H1 (cell line): ENCODE measurements around the gene DNASE1. TPM values are rescaled to one million over a fixed set of nuclear protein-coding genes. Genes with fewer than 3 reads are reported as not detected.

Source experiments
- CTCF ChIA-PET: fragments of 300-600 bp; sonication (Branson Sonifier 250); formaldehyde crosslinking; loops from one replicate; lab custom pipeline; 2021; ENCODE audit not compliant: partially characterized antibody; lab: Charles Lee
- POLR2A ChIA-PET: fragments of 300-600 bp; sonication (Branson Sonifier 250); formaldehyde crosslinking; loops from one replicate; lab custom pipeline; 2021; ENCODE audit warnings: inconsistent platforms; ENCODE audit not compliant: partially characterized antibody; lab: Charles Lee
- DNase-seq, 2 experiments: peaks; one replicate each; pipeline versions ENCODE4 v3.0.0 to v3.0.0-alpha.2; 2010 to 2022; ENCODE audit warnings: low spot score in 2 of 2, low read depth in 1 of 2, mixed read lengths in 1 of 2
- FAIRE-seq: peaks from 2 replicates; lab custom pipeline; 2011; peaks lifted over from hg19 to GRCh38; lab: Jason Lieb, UNC
- H2AFZ ChIP-seq: 2 replicates; pipeline ENCODE4 v1.8.1; 2012; ENCODE audit warnings: low read length, inconsistent platforms
- H2AK5ac ChIP-seq: 2 replicates; pipeline ENCODE4 v1.6.1; 2013; ENCODE audit warnings: low read depth, low read length
- H2BK120ac ChIP-seq: replicated peaks from 2 replicates; pipeline ENCODE3; 2013; ENCODE audit warnings: low read depth, low read length, inconsistent platforms
- H2BK12ac ChIP-seq: 2 replicates; pipeline ENCODE4 v1.6.1; 2013; ENCODE audit warnings: low read depth, low read length
- H2BK15ac ChIP-seq: 2 replicates; pipeline ENCODE4 v1.6.1; 2013; ENCODE audit warnings: low read length
- H2BK20ac ChIP-seq: 2 replicates; pipeline ENCODE4 v1.6.1; 2013; ENCODE audit warnings: low read length
- H2BK5ac ChIP-seq: 2 replicates; pipeline ENCODE4 v1.6.1; 2013; ENCODE audit warnings: low read depth, low read length
- H3K14ac ChIP-seq: 2 replicates; pipeline ENCODE4 v1.6.1; 2013; ENCODE audit warnings: inconsistent platforms; ENCODE audit not compliant: insufficient read length
- H3K18ac ChIP-seq: 2 replicates; pipeline ENCODE4 v1.6.1; 2013; ENCODE audit warnings: low read length; ENCODE audit errors: extremely low read depth
- H3K23ac ChIP-seq: 2 replicates; pipeline ENCODE4 v1.6.1; 2013; ENCODE audit warnings: inconsistent platforms; ENCODE audit not compliant: insufficient read length
- H3K23me2 ChIP-seq: 2 replicates; pipeline ENCODE4 v1.6.1; 2013; ENCODE audit warnings: low read depth, low read length
- H3K27ac ChIP-seq: 2 replicates; pipeline ENCODE4 v1.6.1; 2011; ENCODE audit warnings: low read depth, low read length, inconsistent platforms
- H3K27me3 ChIP-seq, 4 experiments: replicated peaks in 1 of 4; 1 replicate in 1 of 4; 2 replicates in 3 of 4; pipeline versions ENCODE4 v1.6.1 to v1.8.1; 2011 to 2013; ENCODE audit warnings: low read length in 3 of 4, mild to moderate bottlenecking in 3 of 4, inconsistent platforms in 2 of 4, mixed read lengths in 2 of 4, moderate library complexity in 1 of 4; ENCODE audit not compliant: control insufficient read depth in 3 of 4, insufficient read depth in 3 of 4; ENCODE audit errors: extremely low read depth in 1 of 4
- H3K36me3 ChIP-seq, 4 experiments: 2 replicates each; pipeline versions ENCODE4 v1.6.1 to v1.8.1; 2011 to 2013; ENCODE audit warnings: mild to moderate bottlenecking in 4 of 4, low read length in 3 of 4, moderate library complexity in 2 of 4, control low read depth in 1 of 4, inconsistent platforms in 1 of 4; ENCODE audit not compliant: insufficient read depth in 4 of 4, control insufficient read depth in 2 of 4
- H3K4ac ChIP-seq: replicated peaks from 2 replicates; pipeline ENCODE3; 2013; ENCODE audit warnings: low read length, low read depth, mixed read lengths, inconsistent platforms; ENCODE audit not compliant: insufficient read length
- H3K4me1 ChIP-seq, 4 experiments: replicated peaks in 1 of 4; 1 replicate in 1 of 4; 2 replicates in 3 of 4; pipeline versions ENCODE4 v1.6.1 to v1.8.1; 2011 to 2013; ENCODE audit warnings: low read length in 3 of 4, inconsistent platforms in 2 of 4, mixed read lengths in 1 of 4; ENCODE audit not compliant: insufficient read depth in 4 of 4, control insufficient read depth in 3 of 4
- H3K4me2 ChIP-seq, 2 experiments: 2 replicates each; pipeline versions ENCODE4 v1.6.1 to v1.8.1; 2011 to 2013; ENCODE audit warnings: low read depth in 2 of 2, low read length in 2 of 2, control low read depth in 1 of 2, inconsistent platforms in 1 of 2, mild to moderate bottlenecking in 1 of 2; ENCODE audit not compliant: insufficient read depth in 1 of 2
- H3K4me3 ChIP-seq, 4 experiments: fragments of 200-600, 300-600 bp in 1 of 4; sonication (generic), shearing (Covaris generic), sonication (Bioruptor Twin) in 1 of 4; 2 replicates each; pipeline versions ENCODE4 v1.5.1 to v1.8.1; 2011 to 2016; ENCODE audit warnings: low read length in 4 of 4, low read depth in 3 of 4, control low read depth in 2 of 4, inconsistent platforms in 2 of 4, mild to moderate bottlenecking in 2 of 4, mixed read lengths in 1 of 4, moderate library complexity in 1 of 4; ENCODE audit not compliant: insufficient read depth in 2 of 4; ENCODE audit errors: extremely low read depth in 1 of 4
- H3K56ac ChIP-seq: replicated peaks from 2 replicates; pipeline ENCODE3; 2013; ENCODE audit warnings: low read depth, mild to moderate bottlenecking, mixed read lengths, low read length, inconsistent platforms; ENCODE audit not compliant: insufficient read length
- H3K79me1 ChIP-seq: 2 replicates; pipeline ENCODE4 v1.6.1; 2013; ENCODE audit warnings: low read depth, low read length, control low read depth
- H3K79me2 ChIP-seq, 2 experiments: 2 replicates each; pipeline versions ENCODE4 v1.6.1 to v1.8.1; 2012 to 2013; ENCODE audit warnings: low read length in 2 of 2, mild to moderate bottlenecking in 2 of 2, inconsistent platforms in 1 of 2; ENCODE audit not compliant: insufficient read depth in 2 of 2, control insufficient read depth in 1 of 2
- H3K9ac ChIP-seq, 4 experiments: replicated peaks in 1 of 4; 1 replicate in 1 of 4; 2 replicates in 3 of 4; pipeline versions ENCODE4 v1.6.1 to v1.8.1; 2011 to 2013; ENCODE audit warnings: low read depth in 3 of 4, low read length in 3 of 4, control low read depth in 2 of 4, mild to moderate bottlenecking in 2 of 4, moderate library complexity in 2 of 4, inconsistent platforms in 1 of 4; ENCODE audit errors: extremely low read depth in 1 of 4
- H3K9me3 ChIP-seq, 2 experiments: 2 replicates each; pipeline versions ENCODE4 v1.6.1 to v1.8.1; 2012 to 2013; ENCODE audit warnings: mild to moderate bottlenecking in 2 of 2, moderate library complexity in 2 of 2, control low read depth in 1 of 2, inconsistent platforms in 1 of 2, low read depth in 1 of 2, low read length in 1 of 2, mixed read lengths in 1 of 2; ENCODE audit not compliant: insufficient read depth in 2 of 2
- H4K20me1 ChIP-seq, 2 experiments: replicated peaks in 1 of 2; 2 replicates each; pipeline versions ENCODE3 to v1.8.1; 2011 to 2013; ENCODE audit warnings: inconsistent platforms in 2 of 2, low read length in 2 of 2, mild to moderate bottlenecking in 1 of 2; ENCODE audit not compliant: insufficient read depth in 2 of 2, control insufficient read depth in 1 of 2
- H4K5ac ChIP-seq: 2 replicates; pipeline ENCODE4 v1.6.1; 2013; ENCODE audit warnings: low read length, low read depth, mixed read lengths, inconsistent platforms; ENCODE audit not compliant: insufficient read length
- H4K8ac ChIP-seq: 2 replicates; pipeline ENCODE4 v1.8.0; 2013; ENCODE audit warnings: mild to moderate bottlenecking, moderate library complexity, low read length, inconsistent platforms; ENCODE audit not compliant: insufficient read depth; ENCODE audit errors: extremely low read depth
- H4K91ac ChIP-seq: replicated peaks from 2 replicates; pipeline ENCODE3; 2013; ENCODE audit warnings: low read length, mixed read lengths, inconsistent platforms; ENCODE audit not compliant: insufficient read length
- CHD1 ChIP-seq: IDR thresholded peaks from 2 replicates; pipeline ENCODE4 v1.6.1; 2012; ENCODE audit warnings: low read depth, low read length, improper control_type of control experiment
- E2F6 ChIP-seq: IDR thresholded peaks from 2 replicates; pipeline ENCODE4 v1.6.1; 2012; ENCODE audit warnings: inconsistent platforms
- KDM1A ChIP-seq: fragments of 200-600, 300-600 bp; sonication (generic); IDR thresholded peaks from 2 replicates; pipeline ENCODE4 v1.7.1; 2016; ENCODE audit warnings: mild to moderate bottlenecking, low read length, borderline replicate concordance
- NANOG ChIP-seq: IDR thresholded peaks from 2 replicates; pipeline ENCODE4 v1.6.1; 2011; ENCODE audit warnings: low read length, low read depth, mild to moderate bottlenecking, inconsistent platforms; ENCODE audit not compliant: insufficient read depth, poor library complexity, severe bottlenecking
- SAP30 ChIP-seq: fragments of 300-600 bp; sonication (generic); IDR thresholded peaks from 2 replicates; pipeline ENCODE4 v1.7.1; 2012; ENCODE audit warnings: low read length, moderate library complexity, mild to moderate bottlenecking, inconsistent platforms; ENCODE audit not compliant: insufficient read depth, insufficient replicate concordance
- TAF7 ChIP-seq: optimal IDR thresholded peaks from 2 replicates; pipeline ENCODE3; 2011; ENCODE audit warnings: low read depth, mild to moderate bottlenecking, inconsistent platforms, low read length, moderate library complexity, borderline replicate concordance
- WGBS, 2 experiments: shearing (Covaris generic) in 1 of 2; methylation state at CpG; one replicate each; pipeline versions ENCODE4 v1.1.6 to v1.1.7; 2013 to 2015; ENCODE audit warnings: low lambda C conversion rate in 2 of 2, mixed read lengths in 2 of 2, inconsistent platforms in 1 of 2, low coverage in 1 of 2, missing lambda C conversion rate in 1 of 2; ENCODE audit not compliant: insufficient replicate concordance in 2 of 2, insufficient coverage in 1 of 2, insufficient read length in 1 of 2; ENCODE audit errors: extremely low coverage in 1 of 2, missing lambda C conversion rate in 1 of 2; 5-methylcytosine and 5-hydroxymethylcytosine counted together
- polyA plus RNA-seq, 7 experiments: library from polyadenylated mRNA; depleted of rRNA in 3 of 7; stranded (reverse) in 5 of 7; unstranded in 2 of 7; fragments of >200 nt in 5 of 7; fragments of 200-250 nt in 2 of 7; gene quantifications; 1 replicate in 5 of 7; 2 replicates in 1 of 7; 4 replicates in 1 of 7; pipeline versions ENCODE4 v1.2.1 to v1.2.3, GENCODE V29; 2011 to 2013; ENCODE audit warnings: missing spikeins in 2 of 7, mixed read lengths in 2 of 7
- total RNA-seq: library from RNA; stranded (reverse); fragmentation: NEBNext Ultra II Directional; extraction: Animal tissue kit (Norgen Biotek cat#: 25700); gene quantifications from 2 replicates; pipeline ENCODE4 v1.2.1, GENCODE V29; 2021

Gene DNASE1
- total and polyA plus RNA-seq, 2 of the 8 experiments (the other 6 are each of a cell fraction or from before 2014, with no cell fraction given): 11.5 to 16.7 TPM

- no peak overlapping the region for H2BK12ac ChIP-seq
- H3K9me3 ChIP-seq: no peaks in the 10 kb centered on the region
- H3K36me3 ChIP-seq: peaks cover 0 to 14% (median 4%) of the 10 kb centered on the region in 4 experiments; a peak in 4 of 8 replicates
- H3K56ac ChIP-seq: no peak overlapping the region
- H2AK5ac ChIP-seq: no peak overlapping the region
- H4K20me1 ChIP-seq: peaks cover 0 to 2% of the 10 kb centered on the region in 2 experiments
- no peak for TF ChIP-seq SAP30
- TF ChIP-seq NANOG: no peak
- TF ChIP-seq CHD1: no peak
- TF ChIP-seq KDM1A: no peak
- TF ChIP-seq TAF7: no peak
- no peak for TF ChIP-seq E2F6
- ChIA-PET POLR2A (interaction anchor here (0.9 kb wide), 1 partner anchor 69 kb away, joined by 3 read pairs; no protein-coding TSS in a partner anchor), CTCF (interaction anchor here (0.6 kb wide), 1 partner anchor 561 kb away, joined by 3 read pairs; no protein-coding TSS in a partner anchor)
- no peak overlapping the region for H3K4ac ChIP-seq
- H3K18ac ChIP-seq: no peak overlapping the region
- no peak overlapping the region for H2AFZ ChIP-seq
- no peak overlapping the region for H4K91ac ChIP-seq
- H3K4me1 ChIP-seq: peaks cover 0 to 4% (median 0%) of the 10 kb centered on the region in 4 experiments; a peak in 1 of 7 replicates
- no peak overlapping the region for H3K4me2 ChIP-seq
- no peak overlapping the region for H4K5ac ChIP-seq
- no peak overlapping the region for H2BK20ac ChIP-seq
- no peak overlapping the region for H3K4me3 ChIP-seq
- DNase-seq: no peak
- H2BK5ac ChIP-seq: no peak overlapping the region
- no peak overlapping the region for H2BK120ac ChIP-seq
- H3K79me2 ChIP-seq: no peaks in the 10 kb centered on the region
- H3K27ac ChIP-seq: no peak overlapping the region
- 96% methylated on average over 11 of the region's 11 CpGs; no CpG with 5 or more reads in 1 of the 2 experiments for WGBS, 2 experiments
- no peak overlapping the region for H4K8ac ChIP-seq
- H3K14ac ChIP-seq: no peak overlapping the region
- H3K23me2 ChIP-seq: peaks cover 6% of the 10 kb centered on the region; the same call in 1 of the 2 replicates
- peaks cover 0 to 3% (median 0%) of the 10 kb centered on the region in 4 experiments; a peak in 2 of 7 replicates for H3K27me3 ChIP-seq
- H2BK15ac ChIP-seq: no peak overlapping the region
- H3K79me1 ChIP-seq: no peaks in the 10 kb centered on the region
- H3K9ac ChIP-seq: no peak overlapping the region
- no peak overlapping the region for H3K23ac ChIP-seq
- no peak for FAIRE-seq
These were observed 48.0 kb upstream of the DNASE1 start for GRCh38 chr16:3606441-3606840.
